Smooth muscle cell (in vitro differentiated cells): Measurements from ENCODE around the gene RAB40B. TPM values are rescaled to one million over a fixed set of nuclear protein-coding genes. Genes with fewer than 3 reads are reported as not detected.

Experiments
- DNase-seq: peaks from one replicate; lab custom pipeline; 2025; ENCODE audit not compliant: unreplicated experiment; lab: John Stamatoyannopoulos, UW
- H2AFZ ChIP-seq: fragments of 200-600 bp; sonication (generic); 2 replicates; pipeline ENCODE4 v1.6.0; 2016; ENCODE audit warnings: antibody characterized with exemption, low read depth, mild to moderate bottlenecking
- H3F3A ChIP-seq: fragments of 200-600 bp; sonication (generic); 2 replicates; pipeline ENCODE4 v1.6.0; 2017; ENCODE audit warnings: antibody characterized with exemption, low read depth
- H3K27ac ChIP-seq: fragments of 200-600 bp; sonication (generic); 2 replicates; pipeline ENCODE4 v1.5.1; 2016; ENCODE audit warnings: low read depth, mild to moderate bottlenecking
- H3K27me3 ChIP-seq: fragments of 200-600 bp; sonication (generic); 2 replicates; pipeline ENCODE4 v1.6.1; 2016; ENCODE audit warnings: low read depth, mild to moderate bottlenecking
- H3K36me3 ChIP-seq: fragments of 200-600 bp; sonication (generic); 2 replicates; pipeline ENCODE4 v1.5.1; 2016; ENCODE audit warnings: low read depth
- H3K4me1 ChIP-seq: fragments of 200-600 bp; sonication (generic); 2 replicates; pipeline ENCODE4 v1.5.1; 2016; ENCODE audit warnings: low read depth
- H3K4me2 ChIP-seq: fragments of 200-600 bp; sonication (generic); 2 replicates; pipeline ENCODE4 v1.6.0; 2016; ENCODE audit warnings: mild to moderate bottlenecking
- H3K4me3 ChIP-seq: fragments of 200-600 bp; sonication (generic); 2 replicates; pipeline ENCODE4 v1.5.1; 2016; ENCODE audit warnings: mild to moderate bottlenecking
- H3K79me2 ChIP-seq: fragments of 200-600 bp; sonication (generic); 2 replicates; pipeline ENCODE4 v1.6.0; 2016; ENCODE audit warnings: low read depth, mild to moderate bottlenecking
- H3K9ac ChIP-seq: fragments of 200-600 bp; sonication (generic); 2 replicates; pipeline ENCODE4 v1.6.0; 2016; ENCODE audit warnings: low read depth
- H3K9me3 ChIP-seq: fragments of 200-600 bp; sonication (generic); replicated peaks from 2 replicates; pipeline ENCODE4 v1.5.1; 2016; ENCODE audit warnings: low read depth
- H4K20me1 ChIP-seq: fragments of 200-600 bp; sonication (generic); 2 replicates; pipeline ENCODE4 v1.6.0; 2016; ENCODE audit warnings: low read depth
- WGBS: methylation state at CpG from one replicate; pipeline ENCODE4 v1.1.7; 2016; ENCODE audit warnings: low lambda C conversion rate; 5-methylcytosine and 5-hydroxymethylcytosine counted together
- polyA plus RNA-seq: library from polyadenylated mRNA; unstranded; fragments of >200 nt; fragmentation: Nextera tagmentation; extraction: Ambion mirVana; gene quantifications from 2 replicates; pipeline ENCODE4 v1.2.1, GENCODE V29; 2016
- total RNA-seq: library from RNA; depleted of rRNA; stranded (reverse); fragments of >200 nt; gene quantifications from 2 replicates; pipeline ENCODE4 v1.2.3, GENCODE V29; 2014
- TF ChIP-seq, protein P1 (sequence below): fragments of 200-600 bp; sonication (generic); IDR thresholded peaks from 2 replicates; pipeline ENCODE4 v1.5.1; 2017; ENCODE audit warnings: borderline replicate concordance, mild to moderate bottlenecking, antibody characterized with exemption; ENCODE audit not compliant: insufficient read depth, poor library complexity, severe bottlenecking

Gene RAB40B
- total and polyA plus RNA-seq, 2 experiments from 2014 or later, result 12.0 to 16.0 TPM

DNA sequence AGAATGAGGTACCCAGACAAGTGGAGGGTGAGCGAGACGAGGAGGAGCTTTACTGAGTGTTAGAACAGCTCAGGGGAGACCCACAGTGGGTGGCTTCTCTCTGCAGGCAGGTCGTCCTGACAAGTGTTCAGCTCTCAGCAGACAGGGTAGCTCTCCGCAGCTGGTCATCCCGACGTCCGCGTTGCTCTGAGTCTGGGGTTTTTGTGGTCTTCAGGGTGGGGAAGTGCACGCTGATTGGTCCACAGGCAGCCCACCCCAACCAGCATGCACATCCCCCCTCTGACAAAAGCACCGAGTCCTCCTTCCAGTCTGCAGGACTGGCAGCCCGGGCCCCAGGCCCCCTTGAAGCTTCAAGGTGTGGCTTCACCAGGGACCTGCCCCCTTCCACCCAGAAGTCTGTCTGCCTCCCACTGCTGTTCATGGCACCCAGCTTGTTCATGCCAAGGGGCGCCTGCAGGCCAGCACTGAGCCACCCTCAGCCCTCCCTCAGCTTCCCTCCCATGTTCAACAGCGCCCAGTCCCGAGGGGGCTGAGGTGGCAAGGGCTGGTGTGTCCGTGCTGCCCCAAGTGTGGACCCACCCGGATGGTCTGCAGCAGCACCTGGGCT lies 30.4 kb downstream of the RAB40B start:
- WGBS, result 82% methylated on average over 16 of the region's 16 CpGs
- Histone ChIP-seq H3K4me3 (no peak overlapping the region), H3K4me1 (peaks cover 6% of the 10 kb centered on the region), H4K20me1 (no peaks in the 10 kb centered on the region), H3K9me3 (no peaks in the 10 kb centered on the region), H3F3A (no peaks in the 10 kb centered on the region), H3K9ac (no peak overlapping the region), H3K27ac (no peak overlapping the region), H3K27me3 (no peaks in the 10 kb centered on the region), H3K4me2 (no peak overlapping the region), H3K36me3 (no peaks in the 10 kb centered on the region), H3K79me2 (no peaks in the 10 kb centered on the region), H2AFZ (no peak overlapping the region)
- no peak for DNase-seq
- TF ChIP-seq, protein P1, sequence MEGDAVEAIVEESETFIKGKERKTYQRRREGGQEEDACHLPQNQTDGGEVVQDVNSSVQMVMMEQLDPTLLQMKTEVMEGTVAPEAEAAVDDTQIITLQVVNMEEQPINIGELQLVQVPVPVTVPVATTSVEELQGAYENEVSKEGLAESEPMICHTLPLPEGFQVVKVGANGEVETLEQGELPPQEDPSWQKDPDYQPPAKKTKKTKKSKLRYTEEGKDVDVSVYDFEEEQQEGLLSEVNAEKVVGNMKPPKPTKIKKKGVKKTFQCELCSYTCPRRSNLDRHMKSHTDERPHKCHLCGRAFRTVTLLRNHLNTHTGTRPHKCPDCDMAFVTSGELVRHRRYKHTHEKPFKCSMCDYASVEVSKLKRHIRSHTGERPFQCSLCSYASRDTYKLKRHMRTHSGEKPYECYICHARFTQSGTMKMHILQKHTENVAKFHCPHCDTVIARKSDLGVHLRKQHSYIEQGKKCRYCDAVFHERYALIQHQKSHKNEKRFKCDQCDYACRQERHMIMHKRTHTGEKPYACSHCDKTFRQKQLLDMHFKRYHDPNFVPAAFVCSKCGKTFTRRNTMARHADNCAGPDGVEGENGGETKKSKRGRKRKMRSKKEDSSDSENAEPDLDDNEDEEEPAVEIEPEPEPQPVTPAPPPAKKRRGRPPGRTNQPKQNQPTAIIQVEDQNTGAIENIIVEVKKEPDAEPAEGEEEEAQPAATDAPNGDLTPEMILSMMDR, result no peak

DNA sequence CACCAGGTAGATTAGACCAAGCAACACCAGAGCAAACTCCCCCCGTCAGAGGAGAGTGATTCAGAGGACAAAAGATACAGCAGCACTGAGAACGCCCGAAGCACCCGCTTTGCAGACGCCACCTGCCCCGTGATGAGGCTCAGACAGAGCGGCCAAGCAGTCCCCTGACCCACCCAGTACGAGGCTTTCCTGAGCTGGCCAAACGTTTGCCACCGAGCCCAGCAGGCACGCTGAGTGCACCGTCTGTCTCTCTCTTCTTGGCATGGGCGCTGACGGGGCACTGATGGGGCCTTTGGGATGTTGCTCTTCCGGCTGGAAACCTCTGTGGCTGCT lies 30.9 kb downstream of the RAB40B start:
- H3K4me1 ChIP-seq, result peaks cover 6% of the 10 kb centered on the region
- no peaks in the 10 kb centered on the region for H3K79me2 ChIP-seq
- H3K36me3 ChIP-seq, result no peaks in the 10 kb centered on the region
- no peak overlapping the region for H3K4me3 ChIP-seq
- no peak for DNase-seq
- no peak overlapping the region for H3K4me2 ChIP-seq
- TF ChIP-seq, protein P1, result no peak
- 93% methylated on average over 15 of the region's 15 CpGs for WGBS
- H3K27me3 ChIP-seq, result no peaks in the 10 kb centered on the region
- no peak overlapping the region for H3K27ac ChIP-seq
- no peaks in the 10 kb centered on the region for H3K9me3 ChIP-seq
- no peaks in the 10 kb centered on the region for H4K20me1 ChIP-seq
- H2AFZ ChIP-seq, result no peak overlapping the region
- no peaks in the 10 kb centered on the region for H3F3A ChIP-seq
- H3K9ac ChIP-seq, result no peak overlapping the region

DNA sequence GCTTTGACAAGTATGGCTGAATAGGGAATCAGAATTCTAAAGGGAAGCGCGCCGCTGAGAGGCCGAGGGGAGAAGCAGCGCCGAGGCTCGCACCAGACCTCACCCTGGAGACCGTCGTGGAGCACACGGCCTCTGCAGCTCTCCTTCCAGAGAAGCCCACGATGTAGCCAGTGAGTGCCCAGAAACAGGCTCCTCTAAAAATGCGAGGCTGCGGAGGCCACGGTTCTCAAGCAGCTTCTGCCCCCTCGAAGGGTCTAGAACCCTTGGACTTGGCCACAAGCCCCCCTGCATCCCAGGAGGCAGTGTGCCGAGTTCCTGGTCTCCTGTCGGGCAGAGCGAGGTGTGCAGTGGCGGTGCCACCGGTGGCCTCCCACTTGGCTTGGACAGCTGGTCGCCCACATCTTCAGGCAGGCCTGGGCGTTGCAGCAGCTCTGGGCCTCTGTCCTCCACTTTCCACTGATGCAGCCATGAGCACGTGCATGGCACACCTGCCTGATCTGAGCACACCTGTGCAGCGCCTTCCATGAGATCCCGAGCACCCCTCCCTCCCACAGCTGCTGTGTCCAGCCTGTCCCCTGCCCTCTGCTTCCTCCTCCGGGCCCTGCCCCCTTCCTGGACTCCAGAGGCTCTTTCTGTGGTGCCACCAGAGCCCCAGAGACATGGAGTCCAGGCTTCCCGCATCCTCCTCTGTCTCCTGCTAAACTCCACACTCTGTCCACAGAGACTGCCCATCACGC lies 31.4 kb downstream of the RAB40B start:
- no peak overlapping the region for H2AFZ ChIP-seq
- DNase-seq, result no peak
- TF ChIP-seq, protein P1, result no peak
- H3K4me1 ChIP-seq, result peaks cover 6% of the 10 kb centered on the region
- no peak overlapping the region for H3K4me3 ChIP-seq
- H3K79me2 ChIP-seq, result no peaks in the 10 kb centered on the region
- 93% methylated on average over 28 of the region's 28 CpGs for WGBS
- no peak overlapping the region for H3K4me2 ChIP-seq
- no peaks in the 10 kb centered on the region for H3K27me3 ChIP-seq
- no peaks in the 10 kb centered on the region for H3K36me3 ChIP-seq
- H3F3A ChIP-seq, result no peaks in the 10 kb centered on the region
- H3K9ac ChIP-seq, result no peak overlapping the region
- no peaks in the 10 kb centered on the region for H3K9me3 ChIP-seq
- no peaks in the 10 kb centered on the region for H4K20me1 ChIP-seq
- H3K27ac ChIP-seq, result no peak overlapping the region

DNA sequence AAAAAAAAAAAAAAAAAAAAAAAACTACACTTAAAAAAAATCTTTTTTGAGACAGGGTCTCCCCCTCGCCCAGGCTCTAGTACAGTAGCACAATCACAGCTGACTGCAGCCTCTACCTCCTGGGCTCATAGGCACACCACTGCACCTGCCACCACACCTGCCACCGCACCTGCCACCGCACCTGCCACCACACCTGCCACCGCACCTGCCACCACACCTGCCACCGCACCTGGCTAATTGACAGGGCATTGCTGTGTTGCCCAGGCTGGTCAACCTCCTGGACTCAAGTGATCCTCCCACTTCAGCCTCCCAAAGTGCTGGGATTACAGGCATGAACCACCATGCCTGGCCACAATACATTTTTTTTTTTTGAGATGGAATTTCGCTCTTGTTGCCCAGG lies 32.6 kb downstream of the RAB40B start:
- TF ChIP-seq, protein P1, result no peak
- no peaks in the 10 kb centered on the region for H3K79me2 ChIP-seq
- WGBS, result 98% methylated on average over 6 of the region's 6 CpGs
- no peaks in the 10 kb centered on the region for H3K27me3 ChIP-seq
- no peak overlapping the region for H3K4me2 ChIP-seq
- H4K20me1 ChIP-seq, result no peaks in the 10 kb centered on the region
- H3K9ac ChIP-seq, result no peak overlapping the region
- no peak overlapping the region for H3K27ac ChIP-seq
- peaks cover 6% of the 10 kb centered on the region for H3K4me1 ChIP-seq
- no peaks in the 10 kb centered on the region for H3F3A ChIP-seq
- H3K4me3 ChIP-seq, result no peak overlapping the region
- H3K36me3 ChIP-seq, result no peaks in the 10 kb centered on the region
- H2AFZ ChIP-seq, result no peak overlapping the region
- H3K9me3 ChIP-seq, result no peaks in the 10 kb centered on the region
- no peak for DNase-seq
